Measurements from ENCODE around the gene ATP5F1B.

ATP5F1B gene

GRCh38 chr12:56629459-56630179 lies 16.2 kb downstream of the ATP5F1B start:
- DNase-seq = peak in 9 of 10 donors; percentile 29 to 88 (median 37)

DNA sequence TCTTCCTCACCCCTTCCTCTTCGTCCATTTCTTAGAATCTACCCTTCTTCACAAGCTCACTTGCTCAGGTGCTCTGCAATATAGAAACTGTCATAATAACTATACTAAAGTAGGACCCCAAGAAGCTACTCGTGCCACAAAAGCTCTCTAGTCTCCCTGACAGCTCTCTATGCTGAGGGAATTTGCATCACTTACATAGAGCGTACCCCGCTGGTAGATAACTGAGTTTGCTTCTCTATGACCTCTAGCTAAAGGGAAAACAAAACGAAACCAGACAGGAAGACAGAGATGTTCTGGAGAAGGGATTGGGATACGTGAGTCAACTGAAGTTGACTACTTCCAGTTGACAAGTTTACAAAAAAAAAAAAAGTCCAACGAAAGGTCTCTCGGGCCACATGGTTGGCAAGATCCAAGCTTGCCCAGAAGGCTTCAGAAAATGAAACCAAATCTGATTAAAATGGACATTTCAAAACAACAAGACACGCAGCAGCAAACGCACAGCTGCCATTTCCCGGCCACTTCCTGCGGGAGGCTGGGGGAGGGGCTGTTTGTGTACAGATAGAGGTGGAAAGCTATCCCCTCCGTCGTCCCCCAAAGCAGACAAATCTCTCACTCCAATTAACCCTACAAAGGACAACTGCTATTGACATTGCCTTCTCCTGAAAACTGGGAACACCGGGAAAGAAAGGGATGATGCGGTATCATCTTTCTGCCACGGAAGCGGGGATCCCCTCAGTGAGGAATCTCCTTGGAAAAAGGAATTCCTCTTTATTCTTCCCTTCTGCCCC lies 16.9 kb downstream of the ATP5F1B start:
- intact Hi-C loops (cut with DNase I) = loop anchor here (5.0 kb wide), 1 partner anchor 37 kb away; no protein-coding TSS in a partner anchor
- DNase-seq = peak in 9 of 10 donors; percentile 49 to 91 (median 67)

More at GRCh38 chr12:56629459-56630179, 16.2 kb downstream of the ATP5F1B start:
- intact Hi-C loops (cut with DNase I) = loop anchor here (5.0 kb wide), 2 partner anchors 37 to 57 kb away; no protein-coding TSS in a partner anchor

DNA sequence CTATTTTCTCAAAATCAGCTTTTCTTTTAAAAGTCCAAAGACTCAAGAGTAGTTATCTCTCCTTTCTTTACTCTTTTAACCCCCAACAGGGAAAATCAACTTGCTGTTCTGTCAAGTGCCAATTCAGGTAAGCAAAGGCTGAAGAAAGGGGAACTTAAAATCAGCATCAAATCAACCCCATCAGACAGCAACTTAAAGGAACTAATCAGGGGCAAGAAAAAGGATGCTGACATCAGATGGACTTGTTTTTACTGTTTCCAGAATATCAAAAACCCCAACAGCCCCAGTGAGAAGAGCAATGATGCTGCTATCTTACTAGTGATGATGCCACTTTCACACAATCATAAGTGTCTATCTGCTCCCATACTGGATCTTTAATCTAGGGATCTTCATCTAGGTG lies 19.1 kb downstream of the ATP5F1B start:
- intact Hi-C loops (cut with DNase I) = loop anchor here (5.0 kb wide), 1 partner anchor 34 kb away; no protein-coding TSS in a partner anchor

GRCh38 chr12:56622535-56622934 lies 23.2 kb downstream of the ATP5F1B start:
- no peak for DNase-seq
- intact Hi-C loops (cut with DNase I) = no loop called here

More for the DNA sequence above, 19.1 kb downstream of the ATP5F1B start:
- no peak for DNase-seq

DNA sequence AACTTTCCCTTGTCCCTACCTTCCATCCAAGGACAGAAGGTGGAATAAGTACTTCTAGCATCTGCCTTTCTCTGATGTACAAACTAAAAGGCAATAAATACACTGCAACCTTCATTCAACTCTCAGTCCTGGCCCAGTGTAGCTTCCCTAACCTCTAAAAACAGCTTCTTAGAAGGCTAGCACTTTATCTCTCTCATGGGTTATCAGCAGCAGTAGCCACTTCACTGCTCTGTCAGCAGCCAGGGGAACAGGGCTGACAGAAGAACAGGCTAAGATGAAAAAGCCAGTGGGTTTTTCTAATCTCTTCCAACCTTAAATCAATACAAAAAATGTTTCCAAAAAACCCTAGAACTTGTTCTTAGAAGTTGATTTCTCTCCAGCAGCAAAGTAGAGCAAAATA lies 28.9 kb downstream of the ATP5F1B start:
- intact Hi-C loops (cut with DNase I) = no loop called here
- DNase-seq = no peak

DNA sequence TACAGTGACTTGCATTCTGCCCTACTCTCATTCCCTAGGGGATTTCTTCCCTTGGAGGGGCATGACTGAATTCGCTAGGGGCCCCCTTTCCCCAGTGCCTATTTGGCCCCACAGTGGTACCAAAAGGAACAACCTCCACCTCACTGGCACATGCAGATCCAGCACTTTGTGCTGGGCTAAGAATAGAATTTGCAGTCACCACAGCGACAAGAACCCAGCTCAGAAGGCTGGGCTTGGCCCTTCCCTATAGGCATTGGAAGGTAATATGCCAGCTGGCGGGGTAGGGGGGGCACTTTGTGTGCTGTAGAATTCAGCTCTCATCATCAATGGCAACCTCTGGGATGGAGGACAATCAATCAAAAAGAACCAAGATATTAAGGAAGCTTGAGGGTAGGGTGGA lies 29.5 kb downstream of the ATP5F1B start:
- DNase-seq = no peak
- intact Hi-C loops (cut with DNase I) = no loop called here

DNA sequence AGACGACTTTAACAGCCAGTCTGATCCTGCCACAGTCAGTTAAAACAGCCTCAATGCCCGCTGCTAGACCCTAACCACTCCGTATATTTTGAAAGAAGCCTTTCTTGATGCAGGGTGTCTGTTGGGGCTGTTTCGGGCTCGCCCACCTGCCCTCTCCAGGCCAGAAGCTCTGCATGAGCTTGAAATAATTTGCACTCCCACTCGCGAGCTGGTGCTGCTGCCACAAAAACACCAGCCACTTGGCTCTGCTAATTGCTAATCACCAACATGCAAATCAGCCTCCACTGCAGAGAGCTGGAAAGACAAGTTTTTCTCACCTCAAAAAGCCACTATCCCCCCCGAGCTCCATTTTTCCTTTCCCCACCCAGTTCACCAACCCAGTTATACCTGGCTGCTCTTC lies 31.2 kb downstream of the ATP5F1B start:
- peak in 4 of 10 donors; percentile 23 to 90 (median 60) for DNase-seq
- intact Hi-C loops (cut with DNase I) = no loop called here

DNA sequence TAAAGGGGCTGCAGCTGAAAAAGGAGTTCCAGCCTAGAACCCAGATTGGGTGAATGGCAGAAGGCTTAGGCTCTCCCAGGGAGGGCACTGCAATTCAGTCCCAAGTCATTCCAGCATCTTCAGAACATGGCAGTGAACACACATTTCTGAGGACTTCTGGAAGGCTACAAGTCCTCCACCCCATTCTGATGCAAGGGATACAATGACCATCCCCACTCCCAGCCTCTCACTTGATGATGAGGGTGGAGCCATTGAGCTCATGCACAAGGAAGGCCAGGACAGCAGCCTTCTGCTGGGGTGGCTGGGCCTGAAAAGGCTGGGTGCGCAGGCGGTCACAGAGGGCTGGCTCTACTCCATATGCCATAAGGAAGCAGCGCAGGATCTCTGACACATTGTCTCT lies 41.4 kb downstream of the ATP5F1B start:
- intact Hi-C loops (cut with DNase I) = no loop called here

DNA sequence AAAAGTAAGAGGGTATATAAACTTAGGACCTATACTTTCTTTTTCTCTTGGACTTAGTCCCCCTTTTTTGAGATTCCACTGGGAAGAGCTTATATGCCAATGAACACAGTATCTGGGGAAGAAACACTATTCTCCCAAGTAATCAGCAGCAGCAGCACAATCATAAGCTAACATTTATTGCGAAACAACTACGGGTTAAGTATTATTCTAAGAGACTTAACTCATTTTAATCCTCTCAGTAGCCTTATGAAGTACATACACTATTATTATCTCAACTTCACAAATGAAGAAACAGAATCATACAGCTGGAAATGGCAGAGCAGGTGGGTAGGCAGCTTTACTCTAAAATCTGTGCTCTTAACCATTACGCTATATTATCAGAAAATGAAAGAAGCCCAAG lies 43.5 kb downstream of the ATP5F1B start:
- DNase-seq = no peak
- intact Hi-C loops (cut with DNase I) = no loop called here

More for the DNA sequence above, 41.4 kb downstream of the ATP5F1B start:
- no peak for DNase-seq

DNA sequence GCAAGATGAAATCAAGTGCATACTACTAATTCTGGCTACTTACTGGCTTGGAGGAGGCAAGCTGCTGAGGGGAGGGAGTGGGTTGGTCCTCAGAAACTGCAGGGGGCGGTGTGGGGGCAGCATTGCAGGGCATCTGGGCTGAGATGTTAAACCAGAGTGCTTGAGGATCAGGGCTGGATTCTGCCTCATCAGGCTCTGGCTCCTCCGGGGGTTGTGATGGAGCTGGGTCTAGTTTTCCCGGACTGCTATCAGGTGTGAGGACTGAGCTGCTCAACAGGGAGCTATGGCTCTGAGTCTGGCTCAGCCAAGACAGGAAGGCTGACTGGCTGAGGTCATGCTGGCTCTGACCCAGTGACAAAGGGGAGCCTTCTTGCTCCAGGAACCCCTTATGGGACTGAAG lies 44.3 kb downstream of the ATP5F1B start:
- no peak for DNase-seq
- intact Hi-C loops (cut with DNase I) = no loop called here

DNA sequence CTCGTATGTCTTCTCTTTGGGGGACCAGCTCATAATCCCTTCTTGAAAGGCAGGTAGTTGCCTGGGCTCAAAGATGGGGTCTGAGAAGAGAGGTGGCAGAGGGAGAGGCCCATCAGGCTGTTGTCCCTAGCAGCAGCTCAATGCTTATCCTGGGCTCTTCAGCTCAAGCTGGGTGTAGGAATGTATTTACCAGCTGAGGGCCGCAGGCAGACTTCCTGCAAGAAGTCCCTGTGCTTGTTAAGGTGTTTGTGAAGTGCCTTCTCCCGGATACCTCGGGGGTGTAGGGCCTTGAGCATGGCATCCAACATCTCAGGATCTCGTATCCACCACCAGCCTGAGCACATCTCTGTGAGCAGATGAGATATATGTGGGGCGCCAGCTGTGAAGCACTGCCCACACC lies 45.0 kb downstream of the ATP5F1B start:
- intact Hi-C loops (cut with DNase I) = no loop called here
- no peak for DNase-seq

DNA sequence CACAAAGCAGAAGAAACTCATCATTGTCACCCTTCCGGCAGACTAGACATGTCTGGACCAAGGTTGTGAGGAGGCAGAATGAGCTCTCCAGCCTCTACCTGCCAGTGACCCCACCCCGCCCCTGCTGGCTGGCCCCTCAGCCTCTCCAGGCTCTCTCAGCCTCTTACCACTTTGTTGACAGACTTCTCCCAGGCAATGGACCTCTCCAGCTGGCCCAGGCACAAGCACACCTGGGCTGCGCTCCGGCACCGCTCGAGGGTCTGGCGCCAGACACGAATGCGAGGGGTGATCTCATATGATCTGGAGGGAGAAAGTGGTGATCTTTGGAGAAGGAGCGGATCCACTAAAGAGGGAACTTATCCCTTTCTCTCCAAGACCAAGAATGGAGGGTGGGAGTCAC lies 46.0 kb downstream of the ATP5F1B start:
- DNase-seq = no peak
- intact Hi-C loops (cut with DNase I) = no loop called here

- no peak for DNase-seq
- intact Hi-C loops (cut with DNase I) = no loop called here
These were observed 46.7 kb downstream of the ATP5F1B start for GRCh38 chr12:56599041-56599440.

- intact Hi-C loops (cut with DNase I) = no loop called here
- no peak for DNase-seq
These were observed 49.0 kb downstream of the ATP5F1B start for GRCh38 chr12:56596815-56597214.

- DNase-seq = peak in 9 of 10 donors; percentile 27 to 91 (median 46)
- intact Hi-C loops (cut with DNase I) = loop anchor here (5.0 kb wide), 1 partner anchor 33 kb away; no protein-coding TSS in a partner anchor
These were observed 51.7 kb downstream of the ATP5F1B start for GRCh38 chr12:56593909-56594621.

DNA sequence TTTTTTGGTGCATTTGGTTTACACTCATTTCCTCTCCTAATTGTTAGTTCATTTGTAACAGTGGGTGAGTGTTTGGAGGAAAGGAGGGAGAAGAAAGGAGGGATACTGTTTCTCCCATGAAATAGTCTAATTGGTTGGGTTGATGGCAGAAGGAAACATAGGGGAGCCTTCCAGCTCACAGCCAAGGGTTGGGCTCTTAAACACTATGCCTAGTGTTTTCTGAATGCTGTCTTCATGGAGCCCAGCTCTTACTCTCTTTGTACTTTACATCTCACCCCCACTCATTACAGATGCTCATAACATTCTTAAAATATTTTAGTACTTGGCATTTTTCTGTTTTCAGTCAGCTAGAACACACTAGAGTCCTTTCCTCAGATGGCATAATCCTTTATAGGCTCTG lies 53.8 kb downstream of the ATP5F1B start:
- DNase-seq = no peak
- intact Hi-C loops (cut with DNase I) = loop anchor here (5.0 kb wide), 1 partner anchor 35 kb away; no protein-coding TSS in a partner anchor

DNA sequence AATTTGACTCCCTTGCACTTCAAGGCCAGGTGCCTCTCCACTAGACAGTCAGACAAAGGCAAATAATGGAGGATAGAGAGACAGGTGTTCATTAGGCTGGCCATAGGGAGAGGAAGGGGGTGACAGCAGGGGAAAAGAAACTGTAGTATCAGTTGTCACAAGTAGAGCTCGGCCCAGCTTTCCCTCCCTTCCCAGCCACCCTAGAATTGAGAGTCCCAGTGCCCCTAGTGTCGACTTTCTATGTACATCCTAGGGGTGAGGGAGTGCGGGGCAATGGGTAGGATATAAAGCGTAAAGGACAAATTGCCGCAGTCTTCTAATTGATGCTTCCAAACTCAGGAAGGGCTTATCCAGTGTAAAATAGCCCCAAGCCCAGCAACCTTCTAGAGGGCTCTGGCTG lies 54.7 kb downstream of the ATP5F1B start:
- intact Hi-C loops (cut with DNase I) = loop anchor here (5.0 kb wide), 1 partner anchor 36 kb away; no protein-coding TSS in a partner anchor
- DNase-seq = no peak

DNA sequence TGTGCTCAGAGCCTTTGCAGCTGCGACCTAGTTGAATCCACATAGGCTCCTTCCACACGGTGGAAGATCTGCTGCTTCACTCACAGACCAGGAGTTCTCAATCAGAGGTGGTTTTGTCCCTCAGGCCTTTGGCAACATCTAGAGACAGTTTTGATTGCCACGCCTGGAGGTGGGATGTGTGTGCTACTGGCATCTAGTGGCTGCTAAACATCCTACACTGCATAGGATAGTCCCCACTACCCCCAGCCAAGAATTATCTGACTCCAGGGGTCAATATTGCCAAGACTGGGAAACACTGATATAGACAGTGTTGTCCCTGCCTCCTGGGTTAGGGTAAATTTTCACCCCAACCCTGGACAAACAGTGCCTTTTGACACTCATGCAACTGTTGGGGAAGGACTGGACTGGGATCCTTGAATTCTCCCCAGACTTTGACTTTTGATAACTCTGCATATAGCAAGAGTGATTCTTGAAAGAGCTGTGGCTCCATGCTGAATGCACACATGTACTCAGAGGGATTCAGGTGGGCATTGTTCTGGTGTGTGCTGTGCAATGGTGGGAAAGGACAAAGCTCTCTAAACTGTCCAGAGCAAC lies 55.5 kb downstream of the ATP5F1B start:
- intact Hi-C loops (cut with DNase I) = loop anchor here (5.0 kb wide), 1 partner anchor 37 kb away; no protein-coding TSS in a partner anchor
- no peak for DNase-seq

DNA sequence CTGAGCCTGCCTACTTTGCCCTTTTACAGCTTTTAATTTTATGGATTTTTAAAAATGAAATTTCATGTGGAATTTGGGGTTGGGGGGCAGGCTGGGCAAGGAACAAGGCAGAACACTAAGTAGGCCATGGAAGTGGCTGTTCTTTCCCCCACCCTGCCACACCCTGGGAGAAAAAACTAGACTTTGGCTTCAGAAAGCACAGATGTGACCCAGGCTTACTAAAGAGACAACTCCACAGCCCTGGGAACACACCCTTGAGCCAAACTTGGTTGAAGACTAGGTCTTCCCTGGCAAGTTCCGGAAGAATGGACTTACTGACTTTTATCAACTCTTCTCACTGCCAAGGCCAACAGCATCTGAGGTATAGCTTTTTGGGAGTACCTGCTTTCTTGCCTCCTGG lies 56.0 kb downstream of the ATP5F1B start:
- no peak for DNase-seq
- intact Hi-C loops (cut with DNase I) = loop anchor here (5.0 kb wide), 1 partner anchor 38 kb away; no protein-coding TSS in a partner anchor
